ENCODE data around the gene GADL1.

GADL1 gene

DNA sequence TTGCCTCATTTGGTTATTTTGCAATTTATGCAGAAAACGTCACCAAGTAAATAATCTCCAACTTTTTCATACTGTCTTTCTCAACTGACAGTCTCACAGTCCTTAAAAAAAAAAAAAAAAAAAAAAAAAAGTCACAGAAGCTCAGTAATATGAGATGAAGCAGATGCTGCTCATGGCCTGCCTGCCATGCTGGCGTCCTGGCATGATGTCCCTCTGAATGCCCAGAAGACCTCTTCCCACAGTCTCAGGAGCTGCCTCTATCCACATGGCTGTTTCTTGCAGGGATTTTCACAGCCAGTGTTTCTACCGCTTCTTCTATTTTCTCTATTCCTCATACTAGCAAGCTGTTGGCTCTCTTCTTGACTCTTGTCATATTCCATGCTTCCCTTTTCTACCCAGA, 200.3 kb downstream of the GADL1 start:
- TF ChIP-seq POLR2AphosphoS5 (IDR thresholded peaks at IDR 0.05; ENCODE audit: low read depth, low read length) (no peak), SIN3A (IDR thresholded peaks at IDR 0.05; ENCODE audit: borderline replicate concordance, insufficient read depth, low read length) (no peak), FOXP2 (optimal IDR thresholded peaks at IDR 0.05; ENCODE audit: borderline replicate concordance, extremely low read depth, extremely low read length, insufficient read depth) (no peak), TAF1 (IDR thresholded peaks at IDR 0.05; ENCODE audit: borderline replicate concordance, insufficient read depth, low read length) (no peak)

DNA sequence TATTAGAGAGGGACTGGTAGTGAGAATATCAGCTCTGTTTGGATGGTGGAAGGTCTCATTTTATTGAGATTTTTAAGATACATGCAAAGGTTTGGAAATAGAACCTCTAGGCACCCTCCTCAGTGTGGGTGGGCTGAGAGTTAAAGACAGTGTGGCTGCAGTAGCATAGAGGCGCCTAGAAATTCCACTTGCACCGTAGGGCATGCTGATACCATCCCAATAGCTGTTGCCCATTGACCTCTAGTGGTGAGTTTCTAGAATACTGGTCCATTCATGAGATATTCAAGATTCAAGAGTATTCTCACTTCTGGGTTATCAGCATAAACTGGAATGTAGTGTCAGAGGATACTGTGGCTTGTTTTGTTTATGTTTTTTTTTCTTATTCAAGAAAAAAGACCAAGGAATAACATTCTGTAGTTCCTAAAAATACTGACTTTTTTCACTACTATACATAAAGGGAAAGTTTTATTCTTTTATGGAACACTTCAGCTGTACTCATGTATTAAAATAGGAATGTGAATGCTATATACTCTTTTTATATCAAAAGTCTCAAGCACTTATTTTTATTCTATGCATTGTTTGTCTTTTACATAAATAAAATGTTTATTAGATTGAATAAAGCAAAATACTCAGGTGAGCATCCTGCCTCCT, 200.9 kb downstream of the GADL1 start:
- TF ChIP-seq POLR2AphosphoS5 (IDR thresholded peaks at IDR 0.05; ENCODE audit: low read depth, low read length) (no peak), FOXP2 (optimal IDR thresholded peaks at IDR 0.05; ENCODE audit: borderline replicate concordance, extremely low read depth, extremely low read length, insufficient read depth) (no peak), TAF1 (IDR thresholded peaks at IDR 0.05; ENCODE audit: borderline replicate concordance, insufficient read depth, low read length) (no peak), SIN3A (IDR thresholded peaks at IDR 0.05; ENCODE audit: borderline replicate concordance, insufficient read depth, low read length) (no peak)
- TF ChIP-seq, protein P1, sequence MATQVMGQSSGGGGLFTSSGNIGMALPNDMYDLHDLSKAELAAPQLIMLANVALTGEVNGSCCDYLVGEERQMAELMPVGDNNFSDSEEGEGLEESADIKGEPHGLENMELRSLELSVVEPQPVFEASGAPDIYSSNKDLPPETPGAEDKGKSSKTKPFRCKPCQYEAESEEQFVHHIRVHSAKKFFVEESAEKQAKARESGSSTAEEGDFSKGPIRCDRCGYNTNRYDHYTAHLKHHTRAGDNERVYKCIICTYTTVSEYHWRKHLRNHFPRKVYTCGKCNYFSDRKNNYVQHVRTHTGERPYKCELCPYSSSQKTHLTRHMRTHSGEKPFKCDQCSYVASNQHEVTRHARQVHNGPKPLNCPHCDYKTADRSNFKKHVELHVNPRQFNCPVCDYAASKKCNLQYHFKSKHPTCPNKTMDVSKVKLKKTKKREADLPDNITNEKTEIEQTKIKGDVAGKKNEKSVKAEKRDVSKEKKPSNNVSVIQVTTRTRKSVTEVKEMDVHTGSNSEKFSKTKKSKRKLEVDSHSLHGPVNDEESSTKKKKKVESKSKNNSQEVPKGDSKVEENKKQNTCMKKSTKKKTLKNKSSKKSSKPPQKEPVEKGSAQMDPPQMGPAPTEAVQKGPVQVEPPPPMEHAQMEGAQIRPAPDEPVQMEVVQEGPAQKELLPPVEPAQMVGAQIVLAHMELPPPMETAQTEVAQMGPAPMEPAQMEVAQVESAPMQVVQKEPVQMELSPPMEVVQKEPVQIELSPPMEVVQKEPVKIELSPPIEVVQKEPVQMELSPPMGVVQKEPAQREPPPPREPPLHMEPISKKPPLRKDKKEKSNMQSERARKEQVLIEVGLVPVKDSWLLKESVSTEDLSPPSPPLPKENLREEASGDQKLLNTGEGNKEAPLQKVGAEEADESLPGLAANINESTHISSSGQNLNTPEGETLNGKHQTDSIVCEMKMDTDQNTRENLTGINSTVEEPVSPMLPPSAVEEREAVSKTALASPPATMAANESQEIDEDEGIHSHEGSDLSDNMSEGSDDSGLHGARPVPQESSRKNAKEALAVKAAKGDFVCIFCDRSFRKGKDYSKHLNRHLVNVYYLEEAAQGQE (IDR thresholded peaks at IDR 0.05; ENCODE audit: insufficient read depth in 1 of 2, low read depth in 2 of 2, low read length in 2 of 2): no peak

DNA sequence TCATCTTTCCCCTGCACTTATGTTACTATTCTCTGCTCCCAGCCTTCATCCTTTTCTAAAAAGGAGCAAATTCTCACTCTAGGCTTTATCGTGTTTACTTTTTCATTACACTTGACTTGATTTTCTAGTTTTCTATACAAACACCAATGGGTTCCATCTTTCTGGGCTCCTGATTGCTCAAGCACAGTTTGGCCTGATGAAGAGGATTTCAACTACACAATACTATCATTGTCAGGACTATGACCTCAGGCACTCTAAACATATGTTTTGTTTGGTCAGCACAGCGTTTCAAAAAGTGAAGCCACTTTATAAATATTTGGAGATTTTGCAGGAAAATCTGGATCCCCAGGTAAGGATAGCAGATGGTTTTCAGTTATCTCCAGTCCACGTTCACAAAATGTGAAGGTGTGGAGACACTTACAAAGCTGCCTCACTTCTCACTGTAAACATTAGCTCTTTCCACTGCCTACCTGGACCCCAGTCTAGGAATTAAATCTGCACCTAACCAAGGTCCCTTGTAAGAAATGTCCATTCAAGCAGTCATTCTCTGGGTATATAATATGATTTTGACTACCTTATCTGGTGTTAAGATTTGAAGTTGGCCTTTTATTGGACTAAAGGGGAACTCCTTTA, 201.8 kb downstream of the GADL1 start:
- TF ChIP-seq, protein P1 (IDR thresholded peaks at IDR 0.05; ENCODE audit: insufficient read depth in 1 of 2, low read depth in 2 of 2, low read length in 2 of 2): no peak
- TF ChIP-seq TAF1 (IDR thresholded peaks at IDR 0.05; ENCODE audit: borderline replicate concordance, insufficient read depth, low read length): no peak
- no peak for TF ChIP-seq SIN3A (IDR thresholded peaks at IDR 0.05; ENCODE audit: borderline replicate concordance, insufficient read depth, low read length)
- TF ChIP-seq FOXP2 (optimal IDR thresholded peaks at IDR 0.05; ENCODE audit: borderline replicate concordance, extremely low read depth, extremely low read length, insufficient read depth): no peak
- no peak for TF ChIP-seq POLR2AphosphoS5 (IDR thresholded peaks at IDR 0.05; ENCODE audit: low read depth, low read length)

DNA sequence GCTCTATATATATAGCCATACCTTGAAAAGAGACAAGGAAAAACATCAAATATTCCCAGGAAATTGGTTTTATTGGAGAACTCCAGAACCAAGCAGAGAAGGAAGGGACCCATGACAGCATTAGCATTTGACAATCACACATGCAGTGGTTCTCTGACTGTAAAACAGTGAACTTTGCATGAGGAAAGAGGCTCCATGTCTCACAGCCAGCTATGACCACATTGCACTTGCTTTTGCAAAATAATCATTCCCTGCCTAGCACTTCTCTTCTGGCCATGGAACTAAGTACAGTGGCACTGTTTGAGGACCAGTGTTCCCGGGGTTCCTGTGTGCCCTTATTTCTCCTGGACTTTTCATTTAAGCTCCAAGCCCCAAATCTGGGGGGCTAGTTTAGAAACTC, 202.5 kb downstream of the GADL1 start:
- TF ChIP-seq SIN3A (IDR thresholded peaks at IDR 0.05; ENCODE audit: borderline replicate concordance, insufficient read depth, low read length) (no peak), TAF1 (IDR thresholded peaks at IDR 0.05; ENCODE audit: borderline replicate concordance, insufficient read depth, low read length) (no peak), FOXP2 (optimal IDR thresholded peaks at IDR 0.05; ENCODE audit: borderline replicate concordance, extremely low read depth, extremely low read length, insufficient read depth) (no peak), POLR2AphosphoS5 (IDR thresholded peaks at IDR 0.05; ENCODE audit: low read depth, low read length) (no peak)
- TF ChIP-seq, protein P1 (IDR thresholded peaks at IDR 0.05; ENCODE audit: insufficient read depth in 1 of 2, low read depth in 2 of 2, low read length in 2 of 2): no peak

DNA sequence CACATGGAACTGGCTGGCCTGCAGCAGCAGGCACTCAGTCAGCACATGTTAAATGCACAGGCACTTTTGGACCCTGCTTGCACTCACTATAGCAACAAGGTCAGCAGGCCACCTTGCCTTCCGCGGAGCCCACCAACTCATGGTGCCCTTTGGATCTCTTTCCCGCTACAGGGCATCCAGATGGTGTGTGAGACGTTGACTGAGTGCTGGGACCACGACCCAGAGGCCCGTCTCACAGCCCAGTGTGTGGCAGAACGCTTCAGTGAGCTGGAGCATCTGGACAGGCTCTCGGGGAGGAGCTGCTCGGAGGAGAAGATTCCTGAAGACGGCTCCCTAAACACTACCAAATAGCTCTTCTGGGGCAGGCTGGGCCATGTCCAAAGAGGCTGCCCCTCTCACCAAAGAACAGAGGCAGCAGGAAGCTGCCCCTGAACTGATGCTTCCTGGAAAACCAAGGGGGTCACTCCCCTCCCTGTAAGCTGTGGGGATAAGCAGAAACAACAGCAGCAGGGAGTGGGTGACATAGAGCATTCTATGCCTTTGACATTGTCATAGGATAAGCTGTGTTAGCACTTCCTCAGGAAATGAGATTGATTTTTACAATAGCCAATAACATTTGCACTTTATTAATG, 203.1 kb downstream of the GADL1 start:
- TF ChIP-seq, protein P1 (IDR thresholded peaks at IDR 0.05; ENCODE audit: insufficient read depth in 1 of 2, low read depth in 2 of 2, low read length in 2 of 2): no peak
- TF ChIP-seq SIN3A (IDR thresholded peaks at IDR 0.05; ENCODE audit: borderline replicate concordance, insufficient read depth, low read length): no peak
- TF ChIP-seq TAF1 (IDR thresholded peaks at IDR 0.05; ENCODE audit: borderline replicate concordance, insufficient read depth, low read length): no peak
- no peak for TF ChIP-seq FOXP2 (optimal IDR thresholded peaks at IDR 0.05; ENCODE audit: borderline replicate concordance, extremely low read depth, extremely low read length, insufficient read depth)
- TF ChIP-seq POLR2AphosphoS5 (IDR thresholded peaks at IDR 0.05; ENCODE audit: low read depth, low read length): no peak

All from PFSK-1 (cell line).